OCI-LY3 (cell line): ENCODE data around the gene PRAMEF12.

ENCODE experiments used
- CTCF ChIP-seq: fragments of 200-600, 300-600 bp; sonication (generic); IDR thresholded peaks from 2 replicates; pipeline ENCODE4 v1.5.1; 2014; ENCODE audit warnings: antibody characterized with exemption, low read length, low read depth
- EZH2phosphoT487 ChIP-seq: fragments of 200-600 bp; shearing (Covaris generic); IDR thresholded peaks from 2 replicates; pipeline ENCODE4 v1.6.1; 2018; ENCODE audit warnings: antibody characterized with exemption, mixed run types, low read depth

- TF ChIP-seq CTCF (no peak), EZH2phosphoT487 (no peak)
These were observed 4.5 kb upstream of the PRAMEF12 start for GRCh38 chr1:12769031-12769430.
